K562 (cell line): ENCODE data around the gene MAGI2. TPM values are rescaled to one million over a fixed set of nuclear protein-coding genes. Genes with fewer than 3 reads are reported as not detected.
A peak's percentile ranks its signal among the peaks of the same experiment; 100 is the strongest.

Experiments
- ATAC-seq: fragments of 200-7000 bp; cut with Tn5 transposase; 3 replicates; pipeline ENCODE4 v1.9.1; 2020; ENCODE audit warnings: moderate library complexity
- BruUV-seq: library from RNA; stranded (reverse); fragments of 400-500 nt; replicated peaks from 2 replicates; lab custom pipeline; 2021; lab: Mats Ljungman, UMichigan
- CTCF ChIA-PET: fragments of 300-600 bp; formaldehyde crosslinking; extraction: SDS; loops from one replicate; lab custom pipeline; 2021; ENCODE audit warnings: low intra/inter-chr PET ratio; lab: Yijun Ruan, JAX
- POLR2A ChIA-PET: fragments of 300-600, 350-650 bp; sonication (Branson Sonifier 250); formaldehyde crosslinking; extraction: SDS; loops from one replicate; lab custom pipeline; 2021; ENCODE audit warnings: antibody characterized with exemption, inconsistent platforms; lab: Yijun Ruan, JAX
- DNase-seq, 4 experiments: peaks; one replicate each; pipeline versions ENCODE4 v3.0.0 to v3.0.0-alpha.2; 2011 to 2018; ENCODE audit warnings: low spot score in 3 of 4, mixed read lengths in 3 of 4; ENCODE audit errors: extremely low read depth in 1 of 4
- FAIRE-seq: peaks from 2 replicates; lab custom pipeline; 2011; peaks lifted over from hg19 to GRCh38; lab: Jason Lieb, UNC
- H2AFZ ChIP-seq: 2 replicates; pipeline ENCODE4 v1.6.0; 2011; ENCODE audit warnings: low read depth, low read length, control low read depth, inconsistent platforms
- H3K27ac ChIP-seq: fragments of 200-600 bp; 3 replicates; pipeline ENCODE4 v1.8.0; 2011; ENCODE audit warnings: low read depth, mild to moderate bottlenecking, control low read depth, inconsistent platforms, low read length, moderate library complexity, mixed read lengths; ENCODE audit errors: extremely low read depth
- H3K27me3 ChIP-seq, 2 experiments: fragments of 300-600 bp in 1 of 2; 2 replicates in 1 of 2; 3 replicates in 1 of 2; pipeline versions ENCODE4 v1.6.0 to v1.8.0; 2011; ENCODE audit warnings: inconsistent platforms in 2 of 2, low read length in 2 of 2, mild to moderate bottlenecking in 1 of 2, mixed read lengths in 1 of 2, moderate library complexity in 1 of 2; ENCODE audit not compliant: control insufficient read depth in 2 of 2, insufficient read depth in 2 of 2
- H3K36me3 ChIP-seq: fragments of 300-600 bp; 3 replicates; pipeline ENCODE4 v1.8.0; 2011; ENCODE audit warnings: mild to moderate bottlenecking, low read length, inconsistent platforms; ENCODE audit not compliant: control insufficient read depth, insufficient read depth
- H3K4me1 ChIP-seq, 2 experiments: fragments of 200-600 bp in 1 of 2; replicated peaks in 1 of 2; 2 replicates in 1 of 2; 3 replicates in 1 of 2; pipeline versions ENCODE4 v1.5.1 to v1.8.0; 2011; ENCODE audit warnings: inconsistent platforms in 2 of 2, low read length in 2 of 2, mild to moderate bottlenecking in 1 of 2, mixed read lengths in 1 of 2, moderate library complexity in 1 of 2; ENCODE audit not compliant: control insufficient read depth in 2 of 2, insufficient read depth in 2 of 2
- H3K4me2 ChIP-seq: 2 replicates; pipeline ENCODE4 v1.6.1; 2011; ENCODE audit warnings: low read length, control low read depth, inconsistent platforms, mixed read lengths; ENCODE audit not compliant: insufficient read depth
- H3K4me3 ChIP-seq: fragments of 200-600 bp; sonication (generic), shearing (Covaris generic); 2 replicates; pipeline ENCODE4 v1.5.1; 2016; ENCODE audit warnings: control low read depth, inconsistent platforms
- H3K79me2 ChIP-seq: fragments of 200-600 bp; 3 replicates; pipeline ENCODE4 v1.8.0; 2011; ENCODE audit warnings: low read length, inconsistent platforms; ENCODE audit not compliant: control insufficient read depth, insufficient read depth
- H3K9ac ChIP-seq, 2 experiments: 2 replicates each; pipeline versions ENCODE4 v1.6.0 to v1.6.1; 2011; ENCODE audit warnings: low read depth in 2 of 2, low read length in 2 of 2, control low read depth in 1 of 2, inconsistent platforms in 1 of 2, mild to moderate bottlenecking in 1 of 2, mixed read lengths in 1 of 2; ENCODE audit not compliant: insufficient read depth in 1 of 2
- H3K9me1 ChIP-seq: one replicate; pipeline ENCODE4 v1.6.0; 2011; ENCODE audit warnings: inconsistent platforms, mild to moderate bottlenecking, low read length, moderate library complexity; ENCODE audit not compliant: control insufficient read depth, insufficient read depth
- H3K9me3 ChIP-seq: replicated peaks from 2 replicates; pipeline ENCODE4 v1.5.1; 2011; ENCODE audit warnings: low read depth, low read length, inconsistent platforms; ENCODE audit not compliant: control insufficient read depth, insufficient read depth
- H4K20me1 ChIP-seq: replicated peaks from 2 replicates; pipeline ENCODE4 v1.6.1; 2011; ENCODE audit warnings: low read length, inconsistent platforms, mixed read lengths; ENCODE audit not compliant: control insufficient read depth, insufficient read depth
- BCL6 ChIP-seq: fragments of 250-450 bp; sonication (Bioruptor Pico); IDR thresholded peaks from 2 replicates; pipeline ENCODE4 v1.4.0; 2020
- C11orf30 ChIP-seq: fragments of 450-650 bp; IDR thresholded peaks from 2 replicates; pipeline ENCODE4 v1.6.1; 2016; ENCODE audit warnings: low read depth, mild to moderate bottlenecking
- DLX4 ChIP-seq: fragments of 250-450 bp; sonication (Bioruptor Pico); IDR thresholded peaks from 2 replicates; pipeline ENCODE4 v1.6.1; 2021; ENCODE audit warnings: mild to moderate bottlenecking
- EGR1 ChIP-seq: fragments of 450-650 bp; conservative IDR thresholded peaks from 2 replicates; pipeline ENCODE4 v1.6.1; 2017; ENCODE audit warnings: mild to moderate bottlenecking
- GTF2F1 ChIP-seq: IDR thresholded peaks from 2 replicates; pipeline ENCODE4 v1.6.1; 2011; ENCODE audit warnings: low read depth, low read length, improper control_type of control experiment
- HDAC1 ChIP-seq, 2 experiments: fragments of 450-650 bp; IDR thresholded peaks; 2 replicates each; pipeline ENCODE4 v1.6.1; 2016 to 2017; ENCODE audit warnings: inconsistent platforms in 1 of 2, mild to moderate bottlenecking in 1 of 2, moderate library complexity in 1 of 2
- HNRNPLL ChIP-seq: fragments of 200-400 bp; formaldehyde crosslinking; IDR thresholded peaks from 2 replicates; pipeline ENCODE4 v1.6.1; 2017; ENCODE audit warnings: low read length, low read depth, mild to moderate bottlenecking; ENCODE audit not compliant: poor library complexity, severe bottlenecking
- KLF6 ChIP-seq: fragments of 250-450 bp; sonication (Bioruptor Pico); IDR thresholded peaks from 2 replicates; pipeline ENCODE4 v1.4.0; 2020; ENCODE audit warnings: mild to moderate bottlenecking, moderate library complexity, borderline replicate concordance
- MEIS2 ChIP-seq: fragments of 450-650 bp; IDR thresholded peaks from 2 replicates; pipeline ENCODE4 v1.6.1; 2014; ENCODE audit warnings: mild to moderate bottlenecking; ENCODE audit not compliant: partially characterized antibody
- NFE2 ChIP-seq: IDR thresholded peaks from 2 replicates; pipeline ENCODE4 v1.6.1; 2014; ENCODE audit warnings: antibody characterized with exemption, low read depth
- PTTG1 ChIP-seq: fragments of 450-650 bp; IDR thresholded peaks from 2 replicates; pipeline ENCODE4 v1.6.1; 2016; ENCODE audit warnings: low read depth, mild to moderate bottlenecking, missing genetic modification characterization, missing compliant biosample characterization
- RCOR1 ChIP-seq, 2 experiments: IDR thresholded peaks; 2 replicates each; pipeline ENCODE4 v1.6.1; 2012; ENCODE audit warnings: low read depth in 2 of 2, low read length in 2 of 2, borderline replicate concordance in 1 of 2, improper control_type of control experiment in 1 of 2
- RHOXF2B ChIP-seq: fragments of 250-450 bp; sonication (Bioruptor Pico); conservative IDR thresholded peaks from 2 replicates; pipeline ENCODE4 v1.5.1; 2021
- VEZF1 ChIP-seq: fragments of 200-800 bp; sonication (Bioruptor generic); IDR thresholded peaks from 2 replicates; pipeline ENCODE4 v1.6.1; 2017; ENCODE audit warnings: missing genetic modification characterization, missing compliant biosample characterization
- ZBTB7A ChIP-seq: IDR thresholded peaks from 2 replicates; pipeline ENCODE4 v1.6.1; 2011; ENCODE audit warnings: low read depth, mild to moderate bottlenecking, low read length, moderate library complexity, borderline replicate concordance; ENCODE audit not compliant: control insufficient read depth
- ZNF174 ChIP-seq: fragments of 250-450 bp; sonication (Bioruptor Pico); IDR thresholded peaks from 2 replicates; pipeline ENCODE4 v1.4.0; 2020; ENCODE audit warnings: mild to moderate bottlenecking
- ZNF316 ChIP-seq: fragments of 450-650 bp; IDR thresholded peaks from 2 replicates; pipeline ENCODE4 v1.6.1; 2016
- ZNF384 ChIP-seq: IDR thresholded peaks from 2 replicates; pipeline ENCODE4 v1.6.1; 2012; ENCODE audit warnings: low read depth, low read length, improper control_type of control experiment
- ZNF589 ChIP-seq: fragments of 200-800 bp; sonication (Bioruptor generic); IDR thresholded peaks from 2 replicates; pipeline ENCODE4 v1.6.1; 2016; ENCODE audit warnings: low read depth, missing genetic modification characterization, missing compliant biosample characterization
- WGBS: fragments of 100-300 bp; shearing (Covaris generic); methylation state at CpG from one replicate; pipeline ENCODE4 v1.1.6; 2016; ENCODE audit warnings: low coverage, mixed read lengths; ENCODE audit not compliant: insufficient coverage; ENCODE audit errors: missing lambda C conversion rate; 5-methylcytosine and 5-hydroxymethylcytosine counted together
- in situ Hi-C: fragments of 300-500 bp; cut with MboI; formaldehyde crosslinking; loops from 4 replicates; pipeline ENCODE4 v1.15.0; 2018; ENCODE audit warnings: inconsistent platforms, mixed read lengths
- intact Hi-C: fragments of 100-400 bp; cut with micrococcal nuclease; formaldehyde crosslinking; loops from 2 replicates; pipeline ENCODE4 v1.14.2; 2022
- polyA plus RNA-seq, 8 experiments: library from polyadenylated mRNA; depleted of rRNA in 4 of 8; stranded (reverse) in 5 of 8; unstranded in 3 of 8; fragments of >200 nt; fragmentation: Nextera tagmentation in 2 of 8; fragmentation: Illumina TruSeq in 1 of 8; extraction: Ambion mirVana in 2 of 8; extraction: Trizol in 1 of 8; gene quantifications; 2 replicates each; pipeline versions ENCODE4 v1.2.1 to v1.2.3, GENCODE V29; 2011 to 2014; ENCODE audit warnings: inconsistent platforms in 1 of 8, missing spikeins in 1 of 8
- total RNA-seq, 7 experiments: library from RNA; depleted of rRNA in 6 of 7; stranded (reverse); fragments of >200 nt in 6 of 7; fragmentation: Illumina TruSeq in 2 of 7; extraction: Trizol in 2 of 7; gene quantifications; 2 replicates each; pipeline versions ENCODE4 v1.2.1 to v1.2.3, GENCODE V29; 2011 to 2021; ENCODE audit warnings: low replicate concordance in 1 of 7
- TF ChIP-seq, protein P1 (sequence below): sonication (generic); formaldehyde crosslinking; IDR thresholded peaks from 2 replicates; pipeline ENCODE4 v1.8.0; 2022; ENCODE audit warnings: mild to moderate bottlenecking, missing genetic modification reagents
- TF ChIP-seq, protein P2 (sequence below): fragments of 450-650 bp; IDR thresholded peaks from 2 replicates; pipeline ENCODE4 v1.6.1; 2016

Gene MAGI2
- total and polyA plus RNA-seq, 9 of the 15 experiments (the other 6 are each of a cell fraction or from before 2014, with no cell fraction given), result 0.27 to 1.4 (median 0.70) TPM

DNA sequence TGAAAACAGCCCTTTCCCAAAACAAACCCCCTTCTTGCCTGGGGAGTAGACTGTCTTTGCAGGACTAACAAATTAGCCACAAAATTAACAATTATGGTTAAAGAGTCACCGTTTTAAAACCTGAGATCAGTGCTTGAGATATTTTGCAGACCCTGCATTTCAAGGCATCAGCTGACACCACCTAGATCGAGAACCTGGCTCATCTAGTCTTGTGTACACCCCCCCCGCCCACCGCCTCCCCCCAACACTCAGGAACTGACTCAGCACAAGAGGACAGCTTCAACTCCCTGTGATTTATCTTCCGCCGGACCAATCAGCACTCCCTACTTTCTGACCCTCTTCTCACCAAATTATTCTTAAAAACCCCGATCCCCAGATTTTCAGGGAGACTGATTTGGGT, 917.8 kb downstream of the MAGI2 start:
- POLR2A ChIA-PET, result no interaction called here
- CTCF ChIA-PET, result no interaction called here
- TF ChIP-seq, protein P1, sequence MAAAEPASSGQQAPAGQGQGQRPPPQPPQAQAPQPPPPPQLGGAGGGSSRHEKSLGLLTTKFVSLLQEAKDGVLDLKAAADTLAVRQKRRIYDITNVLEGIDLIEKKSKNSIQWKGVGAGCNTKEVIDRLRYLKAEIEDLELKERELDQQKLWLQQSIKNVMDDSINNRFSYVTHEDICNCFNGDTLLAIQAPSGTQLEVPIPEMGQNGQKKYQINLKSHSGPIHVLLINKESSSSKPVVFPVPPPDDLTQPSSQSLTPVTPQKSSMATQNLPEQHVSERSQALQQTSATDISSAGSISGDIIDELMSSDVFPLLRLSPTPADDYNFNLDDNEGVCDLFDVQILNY (CRISPR knock-in tag), result no peak
- TF ChIP-seq ZBTB7A (no peak), ZNF174 (CRISPR knock-in tag) (no peak), VEZF1 (CRISPR knock-in tag) (peak; percentile 56; the same call in 1 of the 2 replicates), RHOXF2B (CRISPR knock-in tag) (no peak), BCL6 (CRISPR knock-in tag) (no peak), C11orf30 (0 out of 2 replicates have a peak, but pooled peaks have one; percentile 5), NFE2 (peak; percentile 49; the same call in 1 of the 2 replicates), EGR1 (peak; percentile 24; the same call in 1 of the 2 replicates), ZNF316 (peak; percentile 34), GTF2F1 (no peak), HDAC1 (IDR thresholded peaks at IDR 0.05) (no peak), MEIS2 (peak; percentile 67), HNRNPLL (no peak), RCOR1 (IDR thresholded peaks at IDR 0.05; ENCODE audit: borderline replicate concordance in 1 of 2, low read depth in 2 of 2, low read length in 2 of 2) (no peak), DLX4 (CRISPR knock-in tag) (no peak), ZNF384 (no peak), ZNF589 (CRISPR knock-in tag) (no peak), PTTG1 (tag) (no peak), KLF6 (no peak)
- TF ChIP-seq, protein P2, sequence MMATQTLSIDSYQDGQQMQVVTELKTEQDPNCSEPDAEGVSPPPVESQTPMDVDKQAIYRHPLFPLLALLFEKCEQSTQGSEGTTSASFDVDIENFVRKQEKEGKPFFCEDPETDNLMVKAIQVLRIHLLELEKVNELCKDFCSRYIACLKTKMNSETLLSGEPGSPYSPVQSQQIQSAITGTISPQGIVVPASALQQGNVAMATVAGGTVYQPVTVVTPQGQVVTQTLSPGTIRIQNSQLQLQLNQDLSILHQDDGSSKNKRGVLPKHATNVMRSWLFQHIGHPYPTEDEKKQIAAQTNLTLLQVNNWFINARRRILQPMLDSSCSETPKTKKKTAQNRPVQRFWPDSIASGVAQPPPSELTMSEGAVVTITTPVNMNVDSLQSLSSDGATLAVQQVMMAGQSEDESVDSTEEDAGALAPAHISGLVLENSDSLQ, result peak; percentile 89

More for the DNA sequence above, 917.8 kb downstream of the MAGI2 start:
- BruUV-seq, result no TSS peak
- ATAC-seq (peak; percentile 57), FAIRE-seq (no peak), DNase-seq (peak in 2 of 4 experiments; percentile 7 to 10)
- Histone ChIP-seq H4K20me1 (no peaks in the 10 kb centered on the region), H3K9me3 (no peaks in the 10 kb centered on the region), H2AFZ (no peak overlapping the region), H3K4me3 (no peak overlapping the region), H3K36me3 (no peaks in the 10 kb centered on the region), H3K9me1 (no peaks in the 10 kb centered on the region), H3K4me1 (no peaks in the 10 kb centered on the region), H3K27me3 (no peaks in the 10 kb centered on the region), H3K27ac (no peak overlapping the region), H3K79me2 (no peaks in the 10 kb centered on the region), H3K4me2 (no peak overlapping the region), H3K9ac (no peak overlapping the region)
- WGBS, result 0% methylated on average over 7 of the region's 7 CpGs
- in situ Hi-C loops (no loop called here), intact Hi-C loops (no loop called here)
